Measurements from ENCODE around the gene JMJD6.
"Not testable (repeated sequence)": the region's sequence is repeated elsewhere in the genome, so short reads cannot be mapped to it uniquely, and the experiment has no call there.

DNA sequence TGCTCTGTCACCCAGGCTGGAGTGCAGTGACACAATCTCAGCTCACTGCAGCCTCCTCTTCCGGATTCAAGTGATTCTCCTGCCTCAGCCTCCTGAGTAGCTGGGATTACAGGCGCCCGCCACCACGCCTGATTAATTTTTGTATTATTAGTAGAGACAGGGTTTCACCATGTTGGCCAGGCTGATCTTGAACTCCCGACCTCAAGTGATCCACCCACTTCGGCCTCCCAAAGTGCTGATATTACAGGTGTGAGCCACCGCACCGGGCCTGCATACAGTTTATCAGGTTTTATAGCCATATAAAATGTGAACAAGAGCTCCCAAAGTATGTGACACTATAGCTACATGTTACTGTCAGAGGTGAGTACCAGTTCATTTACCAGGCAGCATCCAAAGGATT lies 3.4 kb downstream of the JMJD6 start:
- TF ChIP-seq, protein P1, sequence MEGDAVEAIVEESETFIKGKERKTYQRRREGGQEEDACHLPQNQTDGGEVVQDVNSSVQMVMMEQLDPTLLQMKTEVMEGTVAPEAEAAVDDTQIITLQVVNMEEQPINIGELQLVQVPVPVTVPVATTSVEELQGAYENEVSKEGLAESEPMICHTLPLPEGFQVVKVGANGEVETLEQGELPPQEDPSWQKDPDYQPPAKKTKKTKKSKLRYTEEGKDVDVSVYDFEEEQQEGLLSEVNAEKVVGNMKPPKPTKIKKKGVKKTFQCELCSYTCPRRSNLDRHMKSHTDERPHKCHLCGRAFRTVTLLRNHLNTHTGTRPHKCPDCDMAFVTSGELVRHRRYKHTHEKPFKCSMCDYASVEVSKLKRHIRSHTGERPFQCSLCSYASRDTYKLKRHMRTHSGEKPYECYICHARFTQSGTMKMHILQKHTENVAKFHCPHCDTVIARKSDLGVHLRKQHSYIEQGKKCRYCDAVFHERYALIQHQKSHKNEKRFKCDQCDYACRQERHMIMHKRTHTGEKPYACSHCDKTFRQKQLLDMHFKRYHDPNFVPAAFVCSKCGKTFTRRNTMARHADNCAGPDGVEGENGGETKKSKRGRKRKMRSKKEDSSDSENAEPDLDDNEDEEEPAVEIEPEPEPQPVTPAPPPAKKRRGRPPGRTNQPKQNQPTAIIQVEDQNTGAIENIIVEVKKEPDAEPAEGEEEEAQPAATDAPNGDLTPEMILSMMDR (IDR thresholded peaks at IDR 0.05): not testable (repeated sequence)
- TF ChIP-seq POLR2A (IDR thresholded peaks at IDR 0.05): not testable (repeated sequence)
